Brain microvascular endothelial cell (primary cell): ENCODE measurements around the gene PLCB3.

Experiments used
- DNase-seq: peaks from one replicate; pipeline ENCODE4 v3.0.0-alpha.2; 2020
- H3K27ac ChIP-seq: fragments of 250-450 bp; sonication (Bioruptor Pico); 2 replicates; pipeline ENCODE4 v1.5.1; 2020; ENCODE audit warnings: mild to moderate bottlenecking, moderate library complexity
- H3K27me3 ChIP-seq: fragments of 250-450 bp; sonication (Bioruptor Pico); replicated peaks from 2 replicates; pipeline ENCODE4 v1.5.1; 2020; ENCODE audit warnings: mild to moderate bottlenecking
- H3K36me3 ChIP-seq: fragments of 250-450 bp; sonication (Bioruptor Pico); replicated peaks from 2 replicates; pipeline ENCODE4 v1.5.1; 2020; ENCODE audit warnings: mild to moderate bottlenecking
- H3K4me3 ChIP-seq: 2 replicates; pipeline ENCODE4 v1.5.1; 2011; ENCODE audit warnings: low read depth, mild to moderate bottlenecking, control low read depth, low read length, moderate library complexity
- in situ Hi-C: cut with HindIII; loops from 2 replicates; pipeline ENCODE4 v1.10.0; 2017; ENCODE audit warnings: low sequenced_read_pairs, low pct_ligation_motif_present
- TF ChIP-seq, protein P1 (sequence below): IDR thresholded peaks from 2 replicates; pipeline ENCODE4 v1.5.1; 2011; ENCODE audit warnings: low read depth, mild to moderate bottlenecking, moderate library complexity, low read length, control low read depth, inconsistent platforms; ENCODE audit errors: missing control alignments

The PLCB3 gene

GRCh38 chr11:64248578-64248977 lies 2.8 kb upstream of the PLCB3 start:
- Histone ChIP-seq H3K36me3 (peaks cover 5% of the 10 kb centered on the region), H3K27me3 (no peaks in the 10 kb centered on the region), H3K4me3 (no peak overlapping the region), H3K27ac (no peak overlapping the region)
- TF ChIP-seq, protein P1, sequence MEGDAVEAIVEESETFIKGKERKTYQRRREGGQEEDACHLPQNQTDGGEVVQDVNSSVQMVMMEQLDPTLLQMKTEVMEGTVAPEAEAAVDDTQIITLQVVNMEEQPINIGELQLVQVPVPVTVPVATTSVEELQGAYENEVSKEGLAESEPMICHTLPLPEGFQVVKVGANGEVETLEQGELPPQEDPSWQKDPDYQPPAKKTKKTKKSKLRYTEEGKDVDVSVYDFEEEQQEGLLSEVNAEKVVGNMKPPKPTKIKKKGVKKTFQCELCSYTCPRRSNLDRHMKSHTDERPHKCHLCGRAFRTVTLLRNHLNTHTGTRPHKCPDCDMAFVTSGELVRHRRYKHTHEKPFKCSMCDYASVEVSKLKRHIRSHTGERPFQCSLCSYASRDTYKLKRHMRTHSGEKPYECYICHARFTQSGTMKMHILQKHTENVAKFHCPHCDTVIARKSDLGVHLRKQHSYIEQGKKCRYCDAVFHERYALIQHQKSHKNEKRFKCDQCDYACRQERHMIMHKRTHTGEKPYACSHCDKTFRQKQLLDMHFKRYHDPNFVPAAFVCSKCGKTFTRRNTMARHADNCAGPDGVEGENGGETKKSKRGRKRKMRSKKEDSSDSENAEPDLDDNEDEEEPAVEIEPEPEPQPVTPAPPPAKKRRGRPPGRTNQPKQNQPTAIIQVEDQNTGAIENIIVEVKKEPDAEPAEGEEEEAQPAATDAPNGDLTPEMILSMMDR, result no peak
- DNase-seq, result no peak
- in situ Hi-C loops, result no loop called here

DNA sequence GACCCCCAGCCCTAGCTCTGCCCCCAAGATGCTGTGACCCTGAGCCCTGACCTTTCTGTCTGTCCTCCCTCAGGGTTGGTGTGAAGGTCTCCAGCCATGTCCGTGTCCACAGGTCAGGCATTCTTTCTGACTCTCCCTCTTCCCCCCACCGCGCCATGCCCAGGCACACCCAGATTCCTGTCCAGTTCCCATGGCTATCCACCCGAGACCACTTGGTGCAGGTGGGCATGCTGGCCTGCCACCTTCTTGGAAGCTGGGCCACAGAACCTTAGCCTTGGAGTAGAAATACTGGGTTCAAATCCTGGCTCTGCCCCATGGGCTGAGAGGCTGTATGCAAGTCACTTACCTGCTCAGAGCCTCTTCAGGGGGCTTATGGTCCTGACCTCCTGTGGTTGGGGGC lies 2.3 kb upstream of the PLCB3 start:
- peaks cover 3% of the 10 kb centered on the region for H3K36me3 ChIP-seq
- TF ChIP-seq, protein P1, result no peak
- in situ Hi-C loops, result no loop called here
- H3K27me3 ChIP-seq, result no peaks in the 10 kb centered on the region
- H3K27ac ChIP-seq, result no peak overlapping the region
- H3K4me3 ChIP-seq, result no peak overlapping the region
- no peak for DNase-seq

DNA sequence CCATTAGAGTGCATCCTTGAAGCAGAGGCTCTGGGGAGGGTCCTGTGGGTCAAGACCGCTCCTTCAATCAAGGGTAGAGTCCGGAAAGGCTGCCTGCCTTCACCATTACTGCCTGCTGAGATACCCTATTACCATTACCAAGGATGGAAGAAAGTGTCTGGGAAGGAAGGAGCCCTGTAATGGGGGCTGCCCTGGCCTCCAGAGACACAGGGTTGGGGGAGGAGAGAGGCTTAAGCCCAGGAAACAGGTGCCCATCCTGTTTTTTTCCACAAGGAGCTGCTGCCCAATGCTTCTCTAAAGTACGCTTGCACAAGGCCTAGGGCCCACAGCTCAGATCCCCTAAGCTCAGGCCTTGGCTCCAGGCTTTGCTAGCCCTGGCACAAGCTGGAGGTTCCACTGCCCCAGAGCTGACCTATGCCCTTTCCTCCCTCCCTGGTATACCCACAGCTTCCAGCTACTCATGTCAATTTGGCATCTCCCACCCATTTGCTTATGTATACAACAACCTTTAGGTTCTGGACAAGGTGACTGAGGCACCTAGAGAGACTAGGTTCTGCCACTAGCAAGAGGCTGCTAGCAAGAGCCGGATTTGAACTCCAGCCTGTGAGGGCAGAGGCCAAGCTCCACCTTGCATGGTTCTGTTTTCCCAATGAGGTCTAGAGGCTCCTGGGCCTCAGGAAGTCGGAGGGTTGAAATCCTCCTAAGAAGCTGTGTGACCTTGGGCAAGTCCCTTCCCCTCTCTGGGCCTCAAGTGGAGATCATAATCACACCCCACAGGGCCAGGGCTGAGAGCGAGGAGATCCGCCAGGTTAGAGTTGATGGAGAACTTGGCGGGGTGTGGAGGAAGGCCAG lies 1.5 kb upstream of the PLCB3 start:
- Histone ChIP-seq H3K4me3 (no peak overlapping the region), H3K27ac (no peak overlapping the region), H3K36me3 (peaks cover 3% of the 10 kb centered on the region), H3K27me3 (no peaks in the 10 kb centered on the region)
- no peak for DNase-seq
- TF ChIP-seq, protein P1, result no peak
- in situ Hi-C loops, result no loop called here

GRCh38 chr11:64250415-64251015 lies 815 bp upstream of the PLCB3 start:
- H3K4me3 ChIP-seq, result peak overlapping the region; percentile 61
- DNase-seq, result no peak
- peaks cover 10% of the 10 kb centered on the region for H3K36me3 ChIP-seq
- no peaks in the 10 kb centered on the region for H3K27me3 ChIP-seq
- in situ Hi-C loops, result no loop called here
- TF ChIP-seq, protein P1, result no peak
- H3K27ac ChIP-seq, result no peak overlapping the region

GRCh38 chr11:64251753-64252002 lies 348 bp downstream of the PLCB3 start:
- in situ Hi-C loops, result no loop called here
- TF ChIP-seq, protein P1, result no peak
- DNase-seq, result peak; percentile 17
- Histone ChIP-seq H3K27ac (peak overlapping the region; percentile 29), H3K4me3 (peak overlapping the region; percentile 77), H3K27me3 (no peaks in the 10 kb centered on the region), H3K36me3 (peaks cover 22% of the 10 kb centered on the region)
